ENCODE results near the gene BTBD6. TPM values are rescaled to one million over a fixed set of nuclear protein-coding genes. Genes with fewer than 3 reads are reported as not detected.

BTBD6 gene
- total and polyA plus RNA-seq, 2 experiments from 2014 or later: 42.2 to 47.5 TPM

DNA sequence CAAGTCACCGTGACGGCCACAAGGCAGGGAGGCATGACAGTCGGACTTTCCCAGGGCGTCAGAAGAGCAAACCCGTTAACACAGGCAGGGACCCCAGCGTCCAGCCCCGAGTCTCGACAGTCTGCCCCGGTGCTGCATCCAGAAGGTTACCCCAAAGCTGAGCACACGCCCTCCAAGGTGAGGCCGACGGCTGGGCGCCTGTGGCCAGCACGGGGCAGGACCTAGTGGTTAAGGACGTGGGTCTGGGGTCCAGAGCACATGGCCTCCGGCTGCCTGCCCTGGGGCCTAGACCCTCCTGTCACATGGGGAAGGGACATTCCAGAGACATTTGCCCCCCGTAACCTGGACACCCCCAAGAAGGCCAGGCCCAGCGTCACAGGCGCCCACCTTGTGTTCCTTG is 29.7 kb upstream of the BTBD6 start:
- 99% methylated on average over 19 of the region's 19 CpGs for WGBS (ENCODE audit: low lambda C conversion rate, missing lambda C conversion rate)
- H3K79me2 ChIP-seq: no peaks in the 10 kb centered on the region
- H3K36me3 ChIP-seq (replicated peaks; ENCODE audit: insufficient read depth, low read depth): no peaks in the 10 kb centered on the region
- H4K20me1 ChIP-seq (ENCODE audit: insufficient read depth, poor library complexity, severe bottlenecking): no peaks in the 10 kb centered on the region
- H3K9me2 ChIP-seq (replicated peaks; ENCODE audit: insufficient read depth): no peaks in the 10 kb centered on the region
- H3K4me3 ChIP-seq: no peak overlapping the region
- H3K4me1 ChIP-seq (ENCODE audit: insufficient read depth): no peaks in the 10 kb centered on the region
- no peak overlapping the region for H3K27ac ChIP-seq
- no peak overlapping the region for H2AFZ ChIP-seq
- no peaks in the 10 kb centered on the region for H3K27me3 ChIP-seq
- TF ChIP-seq EZH2 (IDR thresholded peaks at IDR 0.05; ENCODE audit: borderline replicate concordance) (no peak), EZH2phosphoT487 (IDR thresholded peaks at IDR 0.05; ENCODE audit: low read depth, severe bottlenecking, unreplicated experiment) (no peak)
- TF ChIP-seq, protein P1, sequence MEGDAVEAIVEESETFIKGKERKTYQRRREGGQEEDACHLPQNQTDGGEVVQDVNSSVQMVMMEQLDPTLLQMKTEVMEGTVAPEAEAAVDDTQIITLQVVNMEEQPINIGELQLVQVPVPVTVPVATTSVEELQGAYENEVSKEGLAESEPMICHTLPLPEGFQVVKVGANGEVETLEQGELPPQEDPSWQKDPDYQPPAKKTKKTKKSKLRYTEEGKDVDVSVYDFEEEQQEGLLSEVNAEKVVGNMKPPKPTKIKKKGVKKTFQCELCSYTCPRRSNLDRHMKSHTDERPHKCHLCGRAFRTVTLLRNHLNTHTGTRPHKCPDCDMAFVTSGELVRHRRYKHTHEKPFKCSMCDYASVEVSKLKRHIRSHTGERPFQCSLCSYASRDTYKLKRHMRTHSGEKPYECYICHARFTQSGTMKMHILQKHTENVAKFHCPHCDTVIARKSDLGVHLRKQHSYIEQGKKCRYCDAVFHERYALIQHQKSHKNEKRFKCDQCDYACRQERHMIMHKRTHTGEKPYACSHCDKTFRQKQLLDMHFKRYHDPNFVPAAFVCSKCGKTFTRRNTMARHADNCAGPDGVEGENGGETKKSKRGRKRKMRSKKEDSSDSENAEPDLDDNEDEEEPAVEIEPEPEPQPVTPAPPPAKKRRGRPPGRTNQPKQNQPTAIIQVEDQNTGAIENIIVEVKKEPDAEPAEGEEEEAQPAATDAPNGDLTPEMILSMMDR (IDR thresholded peaks at IDR 0.05; ENCODE audit: poor library complexity): no peak
- no peak overlapping the region for H3K4me2 ChIP-seq
- DNase-seq (ENCODE audit: low spot score): no peak
- H3K9me3 ChIP-seq (ENCODE audit: low read depth): no peaks in the 10 kb centered on the region

DNA sequence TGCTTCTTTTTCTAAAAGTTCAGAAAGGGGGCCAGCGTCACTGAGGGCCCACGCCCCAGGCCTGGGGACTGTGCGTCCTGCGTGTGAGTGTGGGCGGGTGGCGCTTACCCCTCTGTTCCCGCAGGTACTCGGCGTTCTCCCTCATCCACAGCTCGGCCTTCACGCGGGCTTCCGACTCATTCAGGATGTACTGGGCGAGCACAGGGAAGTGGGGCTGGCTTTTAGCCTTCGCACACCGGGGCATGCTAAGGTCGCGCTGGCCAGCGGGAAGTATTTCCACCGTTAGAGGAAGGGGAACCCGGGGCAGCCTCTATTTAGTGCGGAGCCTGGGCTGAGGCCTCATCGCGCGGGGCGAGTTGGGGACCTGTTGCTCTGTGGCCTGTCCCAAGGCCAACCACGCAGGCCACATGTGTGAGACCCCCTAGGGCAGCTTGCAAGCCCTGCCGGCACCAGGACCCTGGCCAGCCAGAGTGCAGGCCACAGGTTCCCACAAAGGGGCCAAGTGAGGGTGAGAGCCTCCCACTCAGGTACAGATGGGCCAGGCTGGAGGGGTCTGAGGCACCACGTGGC is 29.2 kb upstream of the BTBD6 start:
- Histone ChIP-seq H3K79me2 (no peaks in the 10 kb centered on the region), H3K9me3 (ENCODE audit: low read depth) (no peaks in the 10 kb centered on the region), H4K20me1 (ENCODE audit: insufficient read depth, poor library complexity, severe bottlenecking) (no peaks in the 10 kb centered on the region), H3K4me3 (no peak overlapping the region), H3K27me3 (no peaks in the 10 kb centered on the region), H3K4me2 (no peak overlapping the region), H2AFZ (no peak overlapping the region), H3K9me2 (replicated peaks; ENCODE audit: insufficient read depth) (no peaks in the 10 kb centered on the region), H3K36me3 (replicated peaks; ENCODE audit: insufficient read depth, low read depth) (no peaks in the 10 kb centered on the region), H3K27ac (no peak overlapping the region), H3K4me1 (ENCODE audit: insufficient read depth) (no peaks in the 10 kb centered on the region)
- 96% methylated on average over 27 of the region's 29 CpGs for WGBS (ENCODE audit: low lambda C conversion rate, missing lambda C conversion rate)
- DNase-seq (ENCODE audit: low spot score): no peak
- TF ChIP-seq EZH2 (IDR thresholded peaks at IDR 0.05; ENCODE audit: borderline replicate concordance) (no peak), EZH2phosphoT487 (IDR thresholded peaks at IDR 0.05; ENCODE audit: low read depth, severe bottlenecking, unreplicated experiment) (no peak)
- TF ChIP-seq, protein P1 (IDR thresholded peaks at IDR 0.05; ENCODE audit: poor library complexity): no peak

DNA sequence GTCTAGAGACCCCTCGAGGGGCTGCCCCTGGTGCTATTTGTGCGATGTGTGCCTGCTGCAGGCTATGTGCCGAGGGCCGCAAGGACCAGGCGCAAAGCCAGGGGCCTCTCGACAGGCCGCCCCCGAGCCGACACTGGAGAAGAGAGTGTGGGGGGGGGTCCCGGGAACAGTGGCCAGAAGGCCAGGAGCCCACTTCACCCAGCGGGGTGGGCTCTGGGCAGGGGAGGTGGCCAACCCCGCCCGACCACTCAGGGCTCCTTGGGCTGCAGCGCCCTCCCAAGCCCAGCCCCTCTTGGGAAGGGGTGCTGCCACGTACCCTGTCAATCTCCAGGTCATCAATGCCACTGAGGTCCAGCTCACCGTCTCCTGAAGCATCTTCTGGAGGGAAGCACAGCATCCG is 28.6 kb upstream of the BTBD6 start:
- no peaks in the 10 kb centered on the region for H3K9me3 ChIP-seq (ENCODE audit: low read depth)
- no peaks in the 10 kb centered on the region for H3K36me3 ChIP-seq (replicated peaks; ENCODE audit: insufficient read depth, low read depth)
- no peak overlapping the region for H3K4me3 ChIP-seq
- no peak for DNase-seq (ENCODE audit: low spot score)
- no peaks in the 10 kb centered on the region for H3K27me3 ChIP-seq
- H2AFZ ChIP-seq: no peak overlapping the region
- H3K79me2 ChIP-seq: no peaks in the 10 kb centered on the region
- H3K4me2 ChIP-seq: no peak overlapping the region
- WGBS (ENCODE audit: low lambda C conversion rate, missing lambda C conversion rate): 95% methylated on average over 14 of the region's 17 CpGs
- TF ChIP-seq EZH2phosphoT487 (IDR thresholded peaks at IDR 0.05; ENCODE audit: low read depth, severe bottlenecking, unreplicated experiment) (no peak), EZH2 (IDR thresholded peaks at IDR 0.05; ENCODE audit: borderline replicate concordance) (no peak)
- TF ChIP-seq, protein P1 (IDR thresholded peaks at IDR 0.05; ENCODE audit: poor library complexity): no peak
- H3K4me1 ChIP-seq (ENCODE audit: insufficient read depth): no peaks in the 10 kb centered on the region
- no peaks in the 10 kb centered on the region for H4K20me1 ChIP-seq (ENCODE audit: insufficient read depth, poor library complexity, severe bottlenecking)
- H3K27ac ChIP-seq: no peak overlapping the region
- no peaks in the 10 kb centered on the region for H3K9me2 ChIP-seq (replicated peaks; ENCODE audit: insufficient read depth)
